WI38 (cell line): ENCODE measurements around the gene TRIO.

Experiments used
- H3K4me3 ChIP-seq: 2 replicates; pipeline ENCODE4 v1.5.1; 2011; ENCODE audit warnings: low read depth, mild to moderate bottlenecking, control low read depth, low read length
- CTCF ChIP-seq: IDR thresholded peaks from 2 replicates; pipeline ENCODE4 v1.5.1; 2012; ENCODE audit warnings: low read depth, mild to moderate bottlenecking, control low read depth, low read length

The TRIO gene

GRCh38 chr5:14222206-14222605 is 79.1 kb downstream of the TRIO start:
- TF ChIP-seq CTCF, result no peak
- no peak overlapping the region for H3K4me3 ChIP-seq

- no peak for TF ChIP-seq CTCF
- no peak overlapping the region for H3K4me3 ChIP-seq
Measured at GRCh38 chr5:14223372-14223771, 80.2 kb downstream of the TRIO start.

- TF ChIP-seq CTCF, result no peak
- no peak overlapping the region for H3K4me3 ChIP-seq
Measured at GRCh38 chr5:14225173-14225834, 82.2 kb downstream of the TRIO start.

GRCh38 chr5:14226149-14226548 is 83.0 kb downstream of the TRIO start:
- no peak for TF ChIP-seq CTCF
- no peak overlapping the region for H3K4me3 ChIP-seq

- no peak for TF ChIP-seq CTCF
- H3K4me3 ChIP-seq, result no peak overlapping the region
Measured at GRCh38 chr5:14226554-14226953, 83.4 kb downstream of the TRIO start.

GRCh38 chr5:14226992-14227391 is 83.8 kb downstream of the TRIO start:
- no peak for TF ChIP-seq CTCF
- H3K4me3 ChIP-seq, result no peak overlapping the region

GRCh38 chr5:14227513-14227912 is 84.4 kb downstream of the TRIO start:
- H3K4me3 ChIP-seq, result no peak overlapping the region
- TF ChIP-seq CTCF, result no peak
